ENCODE results near the gene PTPRN2.
"Not testable (repeated sequence)": the region's sequence is repeated elsewhere in the genome, so short reads cannot be mapped to it uniquely, and the experiment has no call there.

PTPRN2 gene

DNA sequence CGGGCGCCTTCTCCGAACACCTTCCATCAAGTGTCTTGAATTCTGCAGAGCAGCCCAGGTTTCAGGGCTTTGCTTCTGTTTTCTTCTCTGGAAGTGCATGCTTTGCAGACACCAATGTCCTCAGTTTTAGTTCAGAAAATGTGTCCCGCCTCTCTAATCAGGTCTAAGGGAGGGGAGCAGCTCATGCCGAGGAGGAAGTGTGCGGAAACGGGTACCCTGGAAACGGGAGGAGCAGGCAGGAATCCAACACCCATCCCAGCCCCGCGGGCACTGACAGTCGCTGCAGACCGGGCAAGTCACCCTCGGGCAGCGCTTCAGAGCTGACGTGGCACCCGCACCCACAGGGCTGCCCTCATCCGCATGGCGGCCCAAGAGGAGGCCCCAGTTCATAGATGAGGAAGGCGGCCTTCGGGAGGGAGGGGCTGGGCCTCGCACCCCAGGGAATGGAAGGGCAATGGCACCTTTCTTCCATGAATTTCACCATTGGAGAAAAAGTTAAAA is 912.1 kb downstream of the PTPRN2 start:
- no peak for DNase-seq

DNA sequence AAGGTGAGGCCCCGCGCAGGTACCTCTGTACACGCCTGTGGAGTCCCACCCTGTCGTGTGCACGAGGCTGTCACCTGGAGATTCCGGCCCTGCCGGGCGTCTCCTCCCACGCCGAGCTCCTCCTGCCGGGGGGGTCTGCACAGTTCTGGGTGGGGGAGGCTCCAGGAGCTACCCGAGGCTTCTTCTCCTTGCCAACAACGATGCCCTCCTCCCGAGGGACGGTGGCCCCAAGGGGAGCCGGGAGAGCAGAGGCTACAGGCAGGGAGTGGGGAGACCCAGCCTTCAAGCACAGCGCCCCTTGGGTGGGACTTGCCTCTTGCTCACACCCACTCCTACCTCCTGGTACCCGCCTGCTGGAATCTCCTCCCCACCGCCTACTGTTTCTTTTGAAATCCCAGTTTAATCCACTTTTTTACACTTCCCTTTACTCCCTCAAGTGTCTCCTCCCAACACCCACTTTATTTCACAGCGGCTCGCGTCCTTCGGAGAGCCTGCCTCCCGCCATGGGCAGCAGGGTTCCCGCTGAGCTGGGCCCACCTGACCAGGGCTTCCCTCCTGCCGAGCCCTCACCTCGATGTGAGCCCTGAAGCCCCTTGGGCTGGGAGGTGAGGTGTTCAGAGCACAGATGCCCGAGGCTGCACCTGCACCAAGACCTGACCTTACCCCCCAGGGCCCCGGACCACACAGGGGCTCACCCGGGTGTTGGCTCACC is 912.8 kb downstream of the PTPRN2 start:
- DNase-seq = no peak

DNA sequence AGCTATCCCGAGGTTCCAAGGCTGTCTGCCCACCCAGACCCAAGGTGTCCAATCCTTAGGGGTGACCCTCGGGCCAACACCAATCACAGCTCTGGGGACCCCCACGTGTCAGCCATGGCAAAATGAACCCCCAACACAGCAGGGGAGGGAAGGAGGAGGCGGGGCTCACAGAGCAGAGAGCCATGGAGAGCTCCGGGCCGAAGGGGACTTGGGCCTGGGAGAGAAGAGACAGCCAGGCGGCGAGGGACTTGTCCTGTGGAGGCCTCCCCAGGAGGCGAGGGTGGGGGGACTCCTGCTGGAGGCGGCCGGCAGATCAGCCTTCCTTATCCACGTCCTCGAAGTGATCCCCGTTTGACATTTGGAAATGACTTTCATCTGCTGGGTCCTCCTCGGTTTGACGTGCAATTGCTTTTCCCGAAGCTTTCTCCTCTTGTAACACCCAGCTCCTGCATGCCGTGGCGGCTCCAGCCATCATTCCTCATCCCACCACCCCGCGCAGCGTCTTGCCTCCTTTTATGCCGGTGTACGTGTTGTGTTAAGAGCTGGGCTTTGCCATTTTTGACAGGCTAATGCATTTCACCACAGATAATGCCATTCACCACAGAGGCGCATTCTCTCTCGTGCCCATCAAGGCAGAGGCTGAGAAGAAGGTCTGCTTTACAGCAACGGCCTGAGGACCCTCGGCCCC is 913.5 kb downstream of the PTPRN2 start:
- no peak for DNase-seq

- DNase-seq = no peak
These were observed 914.0 kb downstream of the PTPRN2 start for GRCh38 chr7:157673573-157673972.

DNA sequence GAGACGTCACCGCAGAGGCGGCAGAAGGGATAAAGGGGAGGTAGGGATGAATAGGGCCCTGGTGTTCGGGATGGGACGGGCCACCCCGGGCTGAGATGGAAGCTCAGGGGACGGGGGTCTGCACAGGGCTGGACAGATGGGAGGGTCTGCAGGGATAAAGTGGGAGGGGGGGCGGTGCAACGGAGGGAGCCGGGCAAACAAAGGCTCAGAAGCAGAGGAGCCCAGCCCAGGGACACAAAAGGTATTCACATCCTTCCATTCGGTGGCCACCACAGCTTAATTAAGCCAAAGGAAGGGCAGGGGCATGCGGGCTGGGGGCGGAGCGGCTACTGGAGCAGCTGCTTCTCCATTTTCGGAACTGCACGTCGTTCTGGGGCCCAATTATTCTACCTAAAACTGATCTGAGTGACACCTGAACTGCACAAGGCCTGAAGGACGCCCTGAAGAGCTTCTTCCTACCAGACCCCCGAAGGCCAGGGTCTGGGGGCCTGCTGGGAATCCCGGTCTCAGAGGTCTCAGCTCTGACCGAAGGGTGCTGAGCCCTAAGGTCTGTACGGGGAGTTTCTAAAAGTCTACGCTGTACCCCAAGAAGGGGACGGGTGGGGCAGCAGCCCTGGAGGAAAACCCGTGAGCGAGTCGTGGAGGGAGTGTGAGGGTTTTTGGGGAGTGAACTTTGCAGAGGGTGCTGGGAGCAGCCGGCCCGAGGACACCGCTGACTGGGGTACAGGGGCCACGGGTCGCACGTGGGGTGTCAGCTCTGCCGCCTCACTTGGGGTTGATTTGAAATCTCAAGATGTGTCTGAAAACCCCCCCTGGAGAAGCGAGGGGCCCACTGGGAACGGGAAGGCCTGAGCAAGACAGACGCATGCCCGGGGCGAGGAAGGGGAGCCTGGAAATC is 916.0 kb downstream of the PTPRN2 start:
- DNase-seq = no peak

GRCh38 chr7:157670490-157671357 is 916.9 kb downstream of the PTPRN2 start:
- no peak for DNase-seq

DNA sequence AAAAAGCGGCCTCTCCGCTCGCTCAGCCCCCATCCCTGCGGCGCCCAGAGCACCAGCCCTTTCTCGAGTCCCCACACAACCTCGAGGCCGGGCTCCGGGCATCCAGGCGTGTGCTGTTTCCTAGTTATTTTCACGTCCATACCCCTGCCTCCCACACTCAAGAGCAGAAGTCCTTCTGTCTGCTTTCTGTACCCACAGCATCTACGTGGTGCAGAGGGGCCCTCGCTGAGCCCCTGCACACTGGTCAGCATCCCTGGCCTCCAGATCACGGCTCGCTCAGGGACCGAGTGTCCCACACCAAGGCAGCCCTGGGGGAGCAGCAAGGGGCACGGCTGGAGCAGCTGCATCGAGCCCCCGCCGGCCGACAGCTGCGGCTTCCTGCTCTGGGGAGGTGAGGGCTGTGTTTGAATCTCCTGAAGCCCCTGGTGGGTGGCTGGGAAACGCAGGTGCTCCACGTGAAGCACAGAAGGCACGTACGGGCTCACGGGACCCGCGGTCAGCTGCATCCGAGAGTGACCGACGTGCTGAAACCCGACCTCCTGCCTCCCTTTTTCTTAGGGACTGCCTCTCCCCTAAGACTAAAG is 917.8 kb downstream of the PTPRN2 start:
- DNase-seq = no peak

DNA sequence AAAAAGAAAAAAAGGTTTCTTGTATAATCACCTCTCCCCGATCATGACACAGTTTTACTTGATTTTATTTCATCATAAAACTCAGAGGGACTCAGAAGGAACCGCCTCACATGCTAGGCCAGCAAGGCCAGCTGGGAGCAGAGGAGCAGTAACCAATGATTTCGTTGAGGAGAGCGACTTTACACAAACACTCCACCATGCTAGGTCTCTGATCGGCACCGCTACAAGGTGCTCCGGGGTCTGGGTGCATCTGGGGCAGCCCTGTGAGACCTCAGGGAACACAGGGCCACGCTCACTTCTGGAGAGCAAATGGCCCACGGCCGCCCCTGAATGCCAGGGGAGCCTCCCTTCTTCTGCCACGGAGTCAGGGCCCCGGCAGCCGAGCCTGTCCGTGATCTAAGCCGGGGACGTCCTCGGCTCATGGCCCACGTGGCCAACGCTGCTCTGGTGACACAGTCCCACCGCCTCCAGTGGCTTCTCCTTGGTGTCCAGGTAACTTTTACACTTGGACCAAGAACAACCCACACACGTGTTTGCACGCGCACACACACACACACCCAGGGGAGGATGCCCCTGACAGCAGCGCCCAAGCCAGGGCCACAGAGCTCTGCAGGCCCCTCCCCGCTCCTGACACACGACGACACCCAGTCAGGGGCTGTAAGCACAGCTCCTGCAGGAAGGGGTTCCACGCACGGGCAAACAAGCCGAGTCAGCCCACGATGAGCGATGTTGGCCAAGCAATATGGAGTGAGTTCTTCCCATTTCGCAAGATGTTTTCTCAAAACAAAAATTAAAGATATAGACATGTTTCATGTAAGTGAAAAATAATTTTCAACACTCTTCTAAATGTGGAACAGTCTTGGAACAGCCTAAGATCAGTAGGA is 918.5 kb downstream of the PTPRN2 start:
- DNase-seq = no peak

DNA sequence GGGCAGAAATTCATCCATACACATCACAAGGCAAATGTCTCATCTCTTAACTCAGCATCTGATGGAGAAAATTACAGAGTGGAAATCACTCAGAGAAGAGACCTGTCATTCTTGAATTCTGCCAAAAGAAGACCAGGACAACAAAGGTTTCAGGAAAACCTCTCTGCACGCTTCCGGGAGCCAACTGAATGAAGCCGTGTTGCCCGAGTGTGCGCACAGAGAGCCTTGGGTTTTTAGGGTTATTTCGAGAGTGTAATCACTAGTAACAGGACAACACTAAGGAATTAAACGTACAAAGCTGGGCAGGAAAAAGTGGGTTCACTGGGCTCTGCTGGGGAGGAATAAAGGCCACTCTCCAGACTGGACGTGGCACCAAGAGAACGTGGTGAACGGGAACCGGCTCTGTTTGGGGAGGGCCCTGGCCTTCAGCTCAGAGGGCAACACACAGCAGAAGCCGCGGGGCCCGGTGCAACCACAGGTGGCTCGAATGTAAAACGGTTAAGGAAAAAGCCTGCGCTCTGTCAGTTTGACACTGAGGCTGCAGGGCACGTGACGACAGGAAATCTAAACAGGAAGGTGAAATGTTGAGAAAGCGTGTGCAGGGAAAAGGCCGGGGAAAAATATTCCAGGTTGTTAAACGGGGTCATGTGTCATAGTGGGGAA is 919.3 kb downstream of the PTPRN2 start:
- DNase-seq = no peak

GRCh38 chr7:157667731-157668130 is 919.9 kb downstream of the PTPRN2 start:
- no peak for DNase-seq

- DNase-seq = no peak
These were observed 920.4 kb downstream of the PTPRN2 start for GRCh38 chr7:157667261-157667660.

DNA sequence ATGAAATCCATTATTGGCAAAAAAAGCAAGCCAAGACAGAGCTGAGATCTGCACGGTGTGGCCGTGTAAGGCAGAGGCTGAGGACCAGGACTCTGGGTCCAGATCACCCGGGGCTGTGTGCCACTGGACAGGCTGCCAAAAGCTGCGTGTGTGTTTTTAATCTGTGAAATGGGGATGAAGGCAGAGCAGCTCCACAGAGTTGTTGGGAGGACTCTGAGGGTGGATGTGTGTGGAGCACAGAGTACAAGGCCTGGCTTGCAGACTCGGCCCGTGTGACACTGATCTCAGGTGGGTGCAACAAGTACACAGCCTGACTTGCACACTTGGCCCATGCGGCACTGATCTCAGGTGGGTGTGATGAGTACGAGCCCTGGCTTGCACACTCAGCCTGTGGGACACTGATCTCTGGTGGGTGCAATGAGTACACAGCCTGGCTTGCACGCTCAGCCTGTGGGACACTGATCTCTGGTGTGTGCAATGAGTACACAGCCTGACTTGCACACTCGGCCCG is 921.0 kb downstream of the PTPRN2 start:
- no peak for DNase-seq

GRCh38 chr7:157665634-157665988 is 922.0 kb downstream of the PTPRN2 start:
- DNase-seq = not testable (repeated sequence)

DNA sequence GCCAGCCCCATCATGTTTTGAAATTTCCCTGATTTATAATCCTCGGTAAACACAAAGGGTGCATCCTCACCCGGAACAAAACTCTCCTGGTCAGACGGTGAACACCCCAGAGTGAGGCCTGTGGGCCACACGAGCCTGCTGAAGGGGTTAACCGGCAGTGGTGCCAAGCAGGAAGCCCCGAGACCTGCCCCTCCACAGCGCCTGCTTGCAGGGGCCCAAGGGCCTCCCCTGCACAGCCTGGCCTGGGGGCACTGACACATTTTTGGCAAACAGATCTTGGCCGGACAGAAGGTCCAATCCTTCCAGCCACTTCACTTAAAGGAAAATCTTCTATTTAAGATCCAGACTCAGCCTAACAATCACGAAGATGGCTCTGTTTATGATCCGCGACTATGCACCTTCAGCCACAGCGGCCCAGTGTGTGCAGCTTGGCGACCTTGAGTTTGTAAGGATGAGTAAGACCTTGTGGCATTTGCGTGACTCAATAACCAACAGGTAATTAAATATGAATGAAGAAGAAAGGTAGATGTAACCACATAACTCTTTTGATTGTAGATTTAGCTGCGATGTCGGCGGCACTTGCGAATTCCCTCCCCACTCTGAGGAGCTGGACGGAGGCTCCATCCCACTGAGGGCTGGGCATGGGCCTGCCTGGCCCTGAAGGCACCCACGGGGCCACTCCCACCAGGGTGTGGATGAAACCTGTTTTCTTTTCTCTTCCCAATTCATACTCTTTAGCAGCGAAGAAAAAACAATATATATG is 922.6 kb downstream of the PTPRN2 start:
- no peak for DNase-seq

DNA sequence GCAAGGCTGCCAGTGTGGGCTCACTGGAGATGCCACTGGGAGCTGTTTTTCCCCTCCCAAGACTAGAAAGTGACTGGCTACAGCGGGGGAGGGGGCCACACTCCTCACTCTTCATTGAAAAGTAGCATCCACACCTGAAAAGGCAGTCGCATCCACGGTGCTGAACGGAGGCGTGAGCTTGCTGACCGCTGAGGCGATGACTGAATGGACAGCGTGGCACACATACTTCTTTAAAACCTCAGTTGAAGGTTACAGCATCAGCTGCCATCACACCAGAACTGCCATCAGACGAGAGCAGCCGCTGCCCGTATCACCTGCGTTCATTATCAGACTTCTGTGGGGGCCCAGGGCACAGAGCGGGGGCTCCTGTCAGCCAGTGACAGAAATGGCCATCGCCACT is 923.6 kb downstream of the PTPRN2 start:
- no peak for DNase-seq

GRCh38 chr7:157662981-157663716 is 924.5 kb downstream of the PTPRN2 start:
- no peak for DNase-seq

- no peak for DNase-seq
These were observed 925.4 kb downstream of the PTPRN2 start for GRCh38 chr7:157662110-157662791.

GRCh38 chr7:157661611-157661975 is 926.0 kb downstream of the PTPRN2 start:
- no peak for DNase-seq

Measured in NCI-H510A (cell line).